ENCODE measurements around the gene CDKN2AIPNL. TPM values are rescaled to one million over a fixed set of nuclear protein-coding genes. Genes with fewer than 3 reads are reported as not detected.

Gene CDKN2AIPNL
- total RNA-seq, 1 experiment from 2014 or later, result 38.2 TPM

DNA sequence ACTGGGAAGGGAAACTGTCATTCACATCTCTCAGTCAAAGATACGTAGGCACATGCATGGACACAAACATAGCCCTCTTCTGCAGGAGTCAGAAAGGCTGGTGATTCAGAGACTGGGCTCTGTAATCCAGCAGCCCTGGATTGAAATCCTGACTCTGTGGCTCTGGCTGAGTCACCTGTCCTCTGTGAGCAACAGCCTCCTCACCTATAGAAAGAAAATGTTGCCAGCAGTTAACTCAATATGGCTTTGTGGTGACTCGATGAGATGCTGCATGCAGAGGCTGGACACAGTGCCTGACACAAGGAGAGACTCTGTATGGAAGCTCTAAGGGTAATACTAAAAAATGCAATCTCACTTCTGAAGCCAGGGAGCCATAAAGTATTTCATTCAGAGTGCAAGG, 23.9 kb upstream of the CDKN2AIPNL start:
- H3K79me2 ChIP-seq (ENCODE audit: low read length), result no peaks in the 10 kb centered on the region
- no peaks in the 10 kb centered on the region for H4K20me1 ChIP-seq (ENCODE audit: low read length)
- peak overlapping the region; percentile 78 for H3K9ac ChIP-seq (ENCODE audit: low read length)
- POLR2A ChIA-PET (ENCODE audit: unreplicated experiment), result no interaction called here
- no peaks in the 10 kb centered on the region for H3K9me2 ChIP-seq (replicated peaks; ENCODE audit: low read length)
- CTCF ChIA-PET, result no interaction called here
- 0 out of 2 replicates have a peak overlapping the region, but pooled peaks have one; percentile 4 for H2AFZ ChIP-seq (ENCODE audit: low read length)
- no peaks in the 10 kb centered on the region for H3K27me3 ChIP-seq (ENCODE audit: low read length)
- peak; percentile 88 for DNase-seq
- ATAC-seq, result peak; percentile 58
- peaks cover 52% of the 10 kb centered on the region for H3K4me1 ChIP-seq (ENCODE audit: insufficient read depth, low read length)
- intact Hi-C loops (cut with micrococcal nuclease), result loop anchor here (5.0 kb wide), 1 partner anchor 77 kb away; no protein-coding TSS in a partner anchor
- no peaks in the 10 kb centered on the region for H3K36me3 ChIP-seq (ENCODE audit: low read depth, low read length)
- no TSS peak for BruUV-seq (replicated peaks)
- H3K4me2 ChIP-seq (ENCODE audit: low read length), result peak overlapping the region; percentile 78
- H3K4me3 ChIP-seq (ENCODE audit: low read length), result no peak overlapping the region; the same call in 1 of the 2 replicates
- TF ChIP-seq, protein P1, sequence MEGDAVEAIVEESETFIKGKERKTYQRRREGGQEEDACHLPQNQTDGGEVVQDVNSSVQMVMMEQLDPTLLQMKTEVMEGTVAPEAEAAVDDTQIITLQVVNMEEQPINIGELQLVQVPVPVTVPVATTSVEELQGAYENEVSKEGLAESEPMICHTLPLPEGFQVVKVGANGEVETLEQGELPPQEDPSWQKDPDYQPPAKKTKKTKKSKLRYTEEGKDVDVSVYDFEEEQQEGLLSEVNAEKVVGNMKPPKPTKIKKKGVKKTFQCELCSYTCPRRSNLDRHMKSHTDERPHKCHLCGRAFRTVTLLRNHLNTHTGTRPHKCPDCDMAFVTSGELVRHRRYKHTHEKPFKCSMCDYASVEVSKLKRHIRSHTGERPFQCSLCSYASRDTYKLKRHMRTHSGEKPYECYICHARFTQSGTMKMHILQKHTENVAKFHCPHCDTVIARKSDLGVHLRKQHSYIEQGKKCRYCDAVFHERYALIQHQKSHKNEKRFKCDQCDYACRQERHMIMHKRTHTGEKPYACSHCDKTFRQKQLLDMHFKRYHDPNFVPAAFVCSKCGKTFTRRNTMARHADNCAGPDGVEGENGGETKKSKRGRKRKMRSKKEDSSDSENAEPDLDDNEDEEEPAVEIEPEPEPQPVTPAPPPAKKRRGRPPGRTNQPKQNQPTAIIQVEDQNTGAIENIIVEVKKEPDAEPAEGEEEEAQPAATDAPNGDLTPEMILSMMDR (conservative IDR thresholded peaks at IDR 0.05; ENCODE audit: low read depth, low read length), result no peak
- TF ChIP-seq EZH2 (IDR thresholded peaks at IDR 0.05; ENCODE audit: low read length, unreplicated experiment) (no peak), EZH2phosphoT487 (IDR thresholded peaks at IDR 0.05; ENCODE audit: borderline replicate concordance, low read length) (no peak)
- H3K27ac ChIP-seq (ENCODE audit: low read length), result peak overlapping the region; percentile 99
- H3F3A ChIP-seq (ENCODE audit: low read length, unreplicated experiment), result no peaks in the 10 kb centered on the region
- H3K9me3 ChIP-seq (ENCODE audit: low read length), result no peaks in the 10 kb centered on the region

- H3K27ac ChIP-seq (ENCODE audit: low read length), result no peak overlapping the region
- ChIA-PET POLR2A (ENCODE audit: unreplicated experiment) (no interaction called here), CTCF (no interaction called here)
- DNase-seq (no peak), ATAC-seq (no peak)
- no peaks in the 10 kb centered on the region for H3F3A ChIP-seq (ENCODE audit: low read length, unreplicated experiment)
- no TSS peak for BruUV-seq (replicated peaks)
- no peak overlapping the region for H2AFZ ChIP-seq (ENCODE audit: low read length)
- H3K9me2 ChIP-seq (replicated peaks; ENCODE audit: low read length), result no peaks in the 10 kb centered on the region
- H3K9ac ChIP-seq (ENCODE audit: low read length), result no peak overlapping the region
- H4K20me1 ChIP-seq (ENCODE audit: low read length), result no peaks in the 10 kb centered on the region
- TF ChIP-seq, protein P1 (conservative IDR thresholded peaks at IDR 0.05; ENCODE audit: low read depth, low read length), result no peak
- TF ChIP-seq EZH2phosphoT487 (IDR thresholded peaks at IDR 0.05; ENCODE audit: borderline replicate concordance, low read length) (no peak), EZH2 (IDR thresholded peaks at IDR 0.05; ENCODE audit: low read length, unreplicated experiment) (no peak)
- peaks cover 26% of the 10 kb centered on the region for H3K4me1 ChIP-seq (ENCODE audit: insufficient read depth, low read length)
- no peaks in the 10 kb centered on the region for H3K9me3 ChIP-seq (ENCODE audit: low read length)
- H3K4me2 ChIP-seq (ENCODE audit: low read length), result no peak overlapping the region
- intact Hi-C loops (cut with micrococcal nuclease), result no loop called here
- H3K79me2 ChIP-seq (ENCODE audit: low read length), result no peaks in the 10 kb centered on the region
- H3K4me3 ChIP-seq (ENCODE audit: low read length), result no peak overlapping the region
- no peaks in the 10 kb centered on the region for H3K27me3 ChIP-seq (ENCODE audit: low read length)
- no peaks in the 10 kb centered on the region for H3K36me3 ChIP-seq (ENCODE audit: low read depth, low read length)
These were observed 21.1 kb upstream of the CDKN2AIPNL start for GRCh38 chr5:134432677-134433359.

- DNase-seq, result no peak
- no peak overlapping the region for H3K4me3 ChIP-seq (ENCODE audit: low read length)
- H3K4me2 ChIP-seq (ENCODE audit: low read length), result no peak overlapping the region
- intact Hi-C loops (cut with micrococcal nuclease), result no loop called here
- peaks cover 20% of the 10 kb centered on the region for H3K4me1 ChIP-seq (ENCODE audit: insufficient read depth, low read length)
- H3K27me3 ChIP-seq (ENCODE audit: low read length), result no peaks in the 10 kb centered on the region
- no peaks in the 10 kb centered on the region for H3K9me3 ChIP-seq (ENCODE audit: low read length)
- ATAC-seq, result no peak
- no peaks in the 10 kb centered on the region for H3K36me3 ChIP-seq (ENCODE audit: low read depth, low read length)
- H4K20me1 ChIP-seq (ENCODE audit: low read length), result no peaks in the 10 kb centered on the region
- H3F3A ChIP-seq (ENCODE audit: low read length, unreplicated experiment), result no peaks in the 10 kb centered on the region
- CTCF ChIA-PET, result no interaction called here
- H3K9ac ChIP-seq (ENCODE audit: low read length), result no peak overlapping the region
- no peak overlapping the region for H2AFZ ChIP-seq (ENCODE audit: low read length)
- POLR2A ChIA-PET (ENCODE audit: unreplicated experiment), result no interaction called here
- H3K9me2 ChIP-seq (replicated peaks; ENCODE audit: low read length), result no peaks in the 10 kb centered on the region
- H3K27ac ChIP-seq (ENCODE audit: low read length), result no peak overlapping the region
- no TSS peak for BruUV-seq (replicated peaks)
- no peaks in the 10 kb centered on the region for H3K79me2 ChIP-seq (ENCODE audit: low read length)
- TF ChIP-seq EZH2phosphoT487 (IDR thresholded peaks at IDR 0.05; ENCODE audit: borderline replicate concordance, low read length), result no peak
- TF ChIP-seq, protein P1 (conservative IDR thresholded peaks at IDR 0.05; ENCODE audit: low read depth, low read length), result no peak
These were observed 20.5 kb upstream of the CDKN2AIPNL start for GRCh38 chr5:134432174-134432573.

Data from PC-3 (cell line).